ENCODE results near the gene C6orf132.

The C6orf132 gene

DNA sequence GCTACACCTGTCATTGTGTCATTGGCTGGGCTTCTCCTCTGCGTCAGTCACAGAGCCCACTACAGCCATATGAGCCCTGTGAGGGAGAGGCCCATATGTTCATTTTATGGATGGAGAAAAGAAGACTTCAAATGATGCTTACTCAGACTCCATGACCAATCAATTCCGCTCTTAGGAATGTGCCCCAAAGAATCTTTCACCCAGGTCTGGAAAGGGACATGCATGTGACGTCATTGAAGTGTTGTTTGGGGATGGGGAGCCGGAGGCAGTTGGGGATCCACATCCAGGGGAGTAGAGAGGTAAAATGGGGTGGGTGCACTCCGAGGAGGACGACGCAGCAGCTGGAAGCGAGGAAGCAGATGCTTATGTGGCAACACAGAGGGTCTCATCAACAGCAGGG lies 9.6 kb upstream of the C6orf132 start:
- Histone ChIP-seq H3K9ac (ENCODE audit: low read length) (no peak overlapping the region), H3K36me3 (ENCODE audit: insufficient read depth, low read length) (no peaks in the 10 kb centered on the region), H3K79me2 (ENCODE audit: insufficient read depth, low read length) (no peaks in the 10 kb centered on the region), H3K4me1 (ENCODE audit: insufficient read depth, low read length, severe bottlenecking) (no peaks in the 10 kb centered on the region), H3K4me2 (ENCODE audit: low read length) (no peak overlapping the region), H3K4me3 (ENCODE audit: low read depth, low read length, poor library complexity, severe bottlenecking) (no peak overlapping the region), H3K9me3 (ENCODE audit: low read length) (no peaks in the 10 kb centered on the region), H3K27me3 (ENCODE audit: insufficient read depth, low read length) (no peaks in the 10 kb centered on the region), H3F3A (ENCODE audit: insufficient read depth, low read length) (no peaks in the 10 kb centered on the region), H2AFZ (ENCODE audit: low read length) (no peak overlapping the region), H3K9me2 (ENCODE audit: low read depth, low read length) (no peaks in the 10 kb centered on the region), H3K27ac (ENCODE audit: low read depth, low read length, poor library complexity, severe bottlenecking) (no peak overlapping the region), H4K20me1 (ENCODE audit: insufficient read depth, low read length) (no peaks in the 10 kb centered on the region)
- no peak for TF ChIP-seq EZH2 (IDR thresholded peaks at IDR 0.05; ENCODE audit: borderline replicate concordance, low read length)
- TF ChIP-seq, protein P1, sequence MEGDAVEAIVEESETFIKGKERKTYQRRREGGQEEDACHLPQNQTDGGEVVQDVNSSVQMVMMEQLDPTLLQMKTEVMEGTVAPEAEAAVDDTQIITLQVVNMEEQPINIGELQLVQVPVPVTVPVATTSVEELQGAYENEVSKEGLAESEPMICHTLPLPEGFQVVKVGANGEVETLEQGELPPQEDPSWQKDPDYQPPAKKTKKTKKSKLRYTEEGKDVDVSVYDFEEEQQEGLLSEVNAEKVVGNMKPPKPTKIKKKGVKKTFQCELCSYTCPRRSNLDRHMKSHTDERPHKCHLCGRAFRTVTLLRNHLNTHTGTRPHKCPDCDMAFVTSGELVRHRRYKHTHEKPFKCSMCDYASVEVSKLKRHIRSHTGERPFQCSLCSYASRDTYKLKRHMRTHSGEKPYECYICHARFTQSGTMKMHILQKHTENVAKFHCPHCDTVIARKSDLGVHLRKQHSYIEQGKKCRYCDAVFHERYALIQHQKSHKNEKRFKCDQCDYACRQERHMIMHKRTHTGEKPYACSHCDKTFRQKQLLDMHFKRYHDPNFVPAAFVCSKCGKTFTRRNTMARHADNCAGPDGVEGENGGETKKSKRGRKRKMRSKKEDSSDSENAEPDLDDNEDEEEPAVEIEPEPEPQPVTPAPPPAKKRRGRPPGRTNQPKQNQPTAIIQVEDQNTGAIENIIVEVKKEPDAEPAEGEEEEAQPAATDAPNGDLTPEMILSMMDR (IDR thresholded peaks at IDR 0.05; ENCODE audit: low read length), result no peak

DNA sequence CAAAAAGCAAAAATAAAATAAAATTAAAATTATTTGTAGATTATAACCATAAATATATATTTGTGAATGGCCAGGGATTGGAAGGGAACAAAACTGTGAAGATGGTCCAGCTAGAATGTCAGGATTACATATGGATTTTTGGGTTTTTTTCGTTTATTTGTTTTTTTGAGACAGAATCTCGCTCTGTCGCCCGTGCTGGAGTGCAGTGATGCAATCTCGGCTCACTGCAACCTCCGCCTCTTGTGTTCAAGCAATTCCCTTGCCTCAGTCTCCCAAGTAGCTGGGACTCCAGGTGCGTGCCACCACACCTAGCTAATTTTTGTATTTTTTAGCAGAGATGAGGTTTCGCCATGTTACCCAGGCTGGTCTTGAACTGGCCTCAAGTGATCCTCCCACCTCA lies 7.8 kb upstream of the C6orf132 start:
- Histone ChIP-seq H3K4me3 (ENCODE audit: low read depth, low read length, poor library complexity, severe bottlenecking) (no peak overlapping the region), H2AFZ (ENCODE audit: low read length) (no peak overlapping the region), H3K9ac (ENCODE audit: low read length) (no peak overlapping the region), H4K20me1 (ENCODE audit: insufficient read depth, low read length) (no peaks in the 10 kb centered on the region), H3K4me2 (ENCODE audit: low read length) (no peak overlapping the region), H3K79me2 (ENCODE audit: insufficient read depth, low read length) (no peaks in the 10 kb centered on the region), H3K36me3 (ENCODE audit: insufficient read depth, low read length) (no peaks in the 10 kb centered on the region), H3K9me2 (ENCODE audit: low read depth, low read length) (no peaks in the 10 kb centered on the region), H3F3A (ENCODE audit: insufficient read depth, low read length) (no peaks in the 10 kb centered on the region), H3K27ac (ENCODE audit: low read depth, low read length, poor library complexity, severe bottlenecking) (no peak overlapping the region), H3K9me3 (ENCODE audit: low read length) (no peaks in the 10 kb centered on the region), H3K4me1 (ENCODE audit: insufficient read depth, low read length, severe bottlenecking) (no peaks in the 10 kb centered on the region), H3K27me3 (ENCODE audit: insufficient read depth, low read length) (no peaks in the 10 kb centered on the region)
- TF ChIP-seq EZH2 (IDR thresholded peaks at IDR 0.05; ENCODE audit: borderline replicate concordance, low read length), result no peak
- TF ChIP-seq, protein P1 (IDR thresholded peaks at IDR 0.05; ENCODE audit: low read length), result no peak

DNA sequence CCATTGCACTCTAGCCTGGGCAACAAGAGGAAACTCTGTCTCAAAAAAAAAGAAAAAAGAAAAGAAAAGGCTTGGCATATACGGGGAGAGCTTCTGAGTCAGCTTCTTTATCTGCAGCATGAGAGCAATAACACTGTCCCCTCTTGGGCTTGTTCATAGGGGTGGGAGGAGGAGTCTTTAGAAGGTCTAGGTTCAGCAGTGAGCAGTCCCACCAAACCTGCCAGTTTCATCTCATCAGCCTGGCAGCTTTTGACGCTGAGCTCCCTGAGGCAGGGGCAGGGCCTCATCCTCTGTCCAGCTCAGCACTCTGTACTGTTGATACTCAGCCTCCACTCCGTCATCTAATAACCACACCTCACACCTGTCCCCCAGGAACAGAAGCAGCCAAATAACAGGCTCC lies 5.6 kb upstream of the C6orf132 start:
- H3K27ac ChIP-seq (ENCODE audit: low read depth, low read length, poor library complexity, severe bottlenecking), result no peak overlapping the region
- no peaks in the 10 kb centered on the region for H3K36me3 ChIP-seq (ENCODE audit: insufficient read depth, low read length)
- no peak overlapping the region for H3K9ac ChIP-seq (ENCODE audit: low read length)
- H3F3A ChIP-seq (ENCODE audit: insufficient read depth, low read length), result no peaks in the 10 kb centered on the region
- no peaks in the 10 kb centered on the region for H3K79me2 ChIP-seq (ENCODE audit: insufficient read depth, low read length)
- H3K9me2 ChIP-seq (ENCODE audit: low read depth, low read length), result no peaks in the 10 kb centered on the region
- TF ChIP-seq EZH2 (IDR thresholded peaks at IDR 0.05; ENCODE audit: borderline replicate concordance, low read length), result no peak
- TF ChIP-seq, protein P1 (IDR thresholded peaks at IDR 0.05; ENCODE audit: low read length), result no peak
- no peaks in the 10 kb centered on the region for H3K9me3 ChIP-seq (ENCODE audit: low read length)
- no peak overlapping the region for H3K4me3 ChIP-seq (ENCODE audit: low read depth, low read length, poor library complexity, severe bottlenecking)
- H3K27me3 ChIP-seq (ENCODE audit: insufficient read depth, low read length), result no peaks in the 10 kb centered on the region
- H2AFZ ChIP-seq (ENCODE audit: low read length), result no peak overlapping the region
- H3K4me1 ChIP-seq (ENCODE audit: insufficient read depth, low read length, severe bottlenecking), result no peaks in the 10 kb centered on the region
- no peaks in the 10 kb centered on the region for H4K20me1 ChIP-seq (ENCODE audit: insufficient read depth, low read length)
- H3K4me2 ChIP-seq (ENCODE audit: low read length), result no peak overlapping the region

Measured in OCI-LY1 (cell line).